ENCODE measurements around the gene BRD3. TPM values are rescaled to one million over a fixed set of nuclear protein-coding genes. Genes with fewer than 3 reads are reported as not detected.

Gene BRD3
- total RNA-seq, 1 experiment from 2014 or later: 25.6 TPM

DNA sequence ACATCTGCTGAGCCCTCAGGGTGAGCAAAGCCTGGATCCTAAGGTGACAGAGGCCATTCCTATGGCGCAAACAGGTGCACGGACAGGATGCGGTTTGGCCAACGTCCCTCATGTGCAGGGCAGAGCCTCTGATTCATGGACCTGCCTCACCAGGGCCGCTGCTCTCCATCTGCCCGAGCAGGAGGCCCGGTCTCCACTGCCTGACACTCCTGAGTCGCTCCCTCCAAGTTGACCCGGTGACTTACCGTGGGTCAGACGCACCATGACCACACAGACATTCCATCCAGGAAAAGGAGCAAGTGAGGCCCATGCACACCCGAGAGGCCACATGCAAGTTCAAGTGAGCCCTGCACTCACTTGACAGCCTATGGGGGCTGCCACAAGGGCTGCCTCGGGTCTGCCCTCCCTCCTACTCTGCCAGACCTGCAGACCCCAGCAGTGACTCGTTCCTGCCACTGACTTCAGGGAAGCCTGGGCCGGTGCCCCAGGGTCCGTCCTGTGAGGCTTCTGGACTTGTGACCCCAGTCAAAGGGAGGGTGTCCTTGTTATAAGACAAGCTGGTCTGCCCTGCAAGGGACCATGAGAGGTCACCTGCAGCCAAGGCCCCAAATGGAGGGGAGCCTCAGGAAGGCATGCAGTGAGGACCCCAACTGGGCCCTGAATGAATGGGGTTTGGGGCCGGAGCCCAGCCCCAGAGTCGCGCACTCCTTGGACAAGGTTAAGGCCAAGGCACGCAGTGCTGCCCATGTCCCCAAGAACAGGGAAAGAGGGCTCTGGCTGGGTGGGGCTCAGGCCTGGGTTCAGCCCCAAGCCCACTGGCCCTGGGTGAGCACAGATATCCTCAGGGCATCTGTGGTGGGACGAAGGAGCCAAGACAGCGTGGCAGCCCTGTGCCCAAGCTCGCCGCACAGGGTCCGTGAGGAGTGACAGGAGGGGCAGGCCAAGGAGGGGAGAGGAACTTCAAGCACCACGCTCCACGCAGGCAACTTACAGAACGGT lies 32.5 kb downstream of the BRD3 start:
- intact Hi-C loops (cut with micrococcal nuclease): no loop called here
- no peak overlapping the region for H3K4me3 Mint-ChIP-seq (ENCODE audit: unreplicated experiment)
- DNase-seq (ENCODE audit: unreplicated experiment): no peak
- H3K27me3 Mint-ChIP-seq (ENCODE audit: insufficient read depth, unreplicated experiment): no peaks in the 10 kb centered on the region
- no peaks in the 10 kb centered on the region for H3K9me3 Mint-ChIP-seq (ENCODE audit: unreplicated experiment)
- ChIA-PET POLR2A (interaction anchor here (0.6 to 1.8 kb wide), 2 partner anchors 20 to 265 kb away, joined by 4 to 5 read pairs; no protein-coding TSS in a partner anchor), CTCF (interaction anchor here (0.8 to 1.2 kb wide), 4 partner anchors 9 to 253 kb away, joined by 3 to 4 read pairs (median 4); no protein-coding TSS in a partner anchor)
- TF ChIP-seq, protein P1, sequence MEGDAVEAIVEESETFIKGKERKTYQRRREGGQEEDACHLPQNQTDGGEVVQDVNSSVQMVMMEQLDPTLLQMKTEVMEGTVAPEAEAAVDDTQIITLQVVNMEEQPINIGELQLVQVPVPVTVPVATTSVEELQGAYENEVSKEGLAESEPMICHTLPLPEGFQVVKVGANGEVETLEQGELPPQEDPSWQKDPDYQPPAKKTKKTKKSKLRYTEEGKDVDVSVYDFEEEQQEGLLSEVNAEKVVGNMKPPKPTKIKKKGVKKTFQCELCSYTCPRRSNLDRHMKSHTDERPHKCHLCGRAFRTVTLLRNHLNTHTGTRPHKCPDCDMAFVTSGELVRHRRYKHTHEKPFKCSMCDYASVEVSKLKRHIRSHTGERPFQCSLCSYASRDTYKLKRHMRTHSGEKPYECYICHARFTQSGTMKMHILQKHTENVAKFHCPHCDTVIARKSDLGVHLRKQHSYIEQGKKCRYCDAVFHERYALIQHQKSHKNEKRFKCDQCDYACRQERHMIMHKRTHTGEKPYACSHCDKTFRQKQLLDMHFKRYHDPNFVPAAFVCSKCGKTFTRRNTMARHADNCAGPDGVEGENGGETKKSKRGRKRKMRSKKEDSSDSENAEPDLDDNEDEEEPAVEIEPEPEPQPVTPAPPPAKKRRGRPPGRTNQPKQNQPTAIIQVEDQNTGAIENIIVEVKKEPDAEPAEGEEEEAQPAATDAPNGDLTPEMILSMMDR (IDR thresholded peaks at IDR 0.05; ENCODE audit: unreplicated experiment): no peak
- BruUV-seq (replicated peaks): no TSS peak
- H3K36me3 Mint-ChIP-seq (ENCODE audit: insufficient read depth, unreplicated experiment): peaks cover 71% of the 10 kb centered on the region
- no peaks in the 10 kb centered on the region for H3K4me1 Mint-ChIP-seq (ENCODE audit: insufficient read depth, unreplicated experiment)
- H3K27ac Mint-ChIP-seq (ENCODE audit: low read depth, unreplicated experiment): no peak overlapping the region

- H3K36me3 Mint-ChIP-seq (ENCODE audit: insufficient read depth, unreplicated experiment): peaks cover 63% of the 10 kb centered on the region
- DNase-seq (ENCODE audit: unreplicated experiment): no peak
- H3K27me3 Mint-ChIP-seq (ENCODE audit: insufficient read depth, unreplicated experiment): no peaks in the 10 kb centered on the region
- CTCF ChIA-PET: interaction anchor here (0.5 to 1.3 kb wide), 5 partner anchors 16 to 1456 kb away, joined by 3 to 4 read pairs (median 4); no protein-coding TSS in a partner anchor
- no peaks in the 10 kb centered on the region for H3K9me3 Mint-ChIP-seq (ENCODE audit: unreplicated experiment)
- BruUV-seq (replicated peaks): no TSS peak
- POLR2A ChIA-PET: interaction anchor here (0.6 kb wide), 1 partner anchor 264 kb away, joined by 5 read pairs; no protein-coding TSS in a partner anchor
- H3K27ac Mint-ChIP-seq (ENCODE audit: low read depth, unreplicated experiment): no peak overlapping the region
- H3K4me1 Mint-ChIP-seq (ENCODE audit: insufficient read depth, unreplicated experiment): no peaks in the 10 kb centered on the region
- intact Hi-C loops (cut with micrococcal nuclease): no loop called here
- TF ChIP-seq, protein P1 (IDR thresholded peaks at IDR 0.05; ENCODE audit: unreplicated experiment): no peak
- H3K4me3 Mint-ChIP-seq (ENCODE audit: unreplicated experiment): no peak overlapping the region
Measured at GRCh38 chr9:134034215-134035040, 33.4 kb downstream of the BRD3 start.

DNA sequence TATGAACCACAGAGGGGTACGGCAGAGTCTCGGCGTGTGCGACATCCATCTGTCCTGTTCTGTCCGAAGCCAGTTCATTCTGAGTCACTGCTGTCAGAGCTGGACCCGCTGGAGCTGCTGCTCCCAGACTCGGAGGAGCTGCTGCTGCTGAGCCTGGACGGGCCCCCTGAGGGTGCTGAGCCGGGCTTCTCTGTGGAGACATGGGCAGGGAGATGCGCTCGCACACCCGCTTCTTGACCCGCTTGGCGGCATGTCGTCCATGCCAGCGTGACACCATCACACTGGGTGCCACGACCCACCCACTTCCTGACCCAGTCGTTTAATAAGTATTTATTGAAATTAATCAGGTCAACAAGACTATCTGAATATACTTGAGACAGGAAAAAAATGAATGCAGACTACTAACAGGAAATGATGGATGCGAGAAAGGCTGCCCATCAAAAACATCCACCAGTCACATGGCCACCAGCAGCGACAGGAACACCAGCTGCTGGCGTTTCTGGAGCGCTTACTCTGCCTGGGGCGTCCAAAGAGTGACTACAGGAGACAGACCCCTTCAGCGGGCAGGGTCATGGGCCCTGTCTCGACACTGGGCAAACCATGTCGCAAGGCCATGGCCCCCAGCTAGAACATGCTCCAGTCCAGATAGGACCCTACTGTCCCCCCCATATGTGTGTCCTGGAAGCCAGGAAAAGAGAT lies 34.2 kb downstream of the BRD3 start:
- no peaks in the 10 kb centered on the region for H3K9me3 Mint-ChIP-seq (ENCODE audit: unreplicated experiment)
- H3K36me3 Mint-ChIP-seq (ENCODE audit: insufficient read depth, unreplicated experiment): peaks cover 63% of the 10 kb centered on the region

More for the DNA sequence above, 34.2 kb downstream of the BRD3 start:
- intact Hi-C loops (cut with micrococcal nuclease): no loop called here
- H3K4me3 Mint-ChIP-seq (ENCODE audit: unreplicated experiment): no peak overlapping the region
- BruUV-seq (replicated peaks): no TSS peak
- no peaks in the 10 kb centered on the region for H3K27me3 Mint-ChIP-seq (ENCODE audit: insufficient read depth, unreplicated experiment)
- CTCF ChIA-PET: interaction anchor here (0.5 to 1.3 kb wide), 4 partner anchors 17 to 904 kb away, joined by 3 to 4 read pairs (median 4); no protein-coding TSS in a partner anchor
- no peaks in the 10 kb centered on the region for H3K4me1 Mint-ChIP-seq (ENCODE audit: insufficient read depth, unreplicated experiment)
- TF ChIP-seq, protein P1 (IDR thresholded peaks at IDR 0.05; ENCODE audit: unreplicated experiment): no peak
- POLR2A ChIA-PET: no interaction called here
- no peak overlapping the region for H3K27ac Mint-ChIP-seq (ENCODE audit: low read depth, unreplicated experiment)
- no peak for DNase-seq (ENCODE audit: unreplicated experiment)
